ACHN (cell line): Measurements from ENCODE around the gene SLC12A8.

ENCODE experiments used
- DNase-seq: peaks from one replicate; pipeline ENCODE4 v3.0.0-alpha.2; 2015
- in situ Hi-C: cut with HindIII; loops from 2 replicates; pipeline ENCODE4 v1.10.0; 2017; ENCODE audit warnings: low sequenced_read_pairs, low pct_ligation_motif_present, low pct_unique_long_range_greater_than_20kb

The SLC12A8 gene

DNA sequence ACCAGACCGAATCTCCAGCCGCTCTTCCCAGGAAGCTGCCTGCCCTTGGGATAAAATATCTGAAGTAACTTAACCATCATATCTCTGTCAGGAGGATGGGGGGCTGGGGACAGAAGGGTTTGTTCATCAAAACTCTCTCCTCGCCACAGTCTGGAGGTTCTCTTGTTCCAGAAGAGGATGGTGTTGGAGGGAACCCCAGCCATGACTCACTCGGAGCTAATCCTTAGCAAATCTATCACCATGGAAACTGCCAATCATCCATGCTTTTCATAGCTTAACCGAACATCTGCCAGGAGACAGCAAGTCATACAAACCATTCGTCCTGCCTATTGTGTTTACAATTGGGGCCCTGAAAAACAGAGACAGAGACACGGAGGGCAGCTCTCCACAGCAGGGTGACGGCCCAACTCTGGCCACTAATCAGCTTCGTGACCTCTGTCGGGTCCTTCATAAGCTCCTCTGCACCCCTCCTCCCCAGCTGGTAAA is 83.0 kb downstream of the SLC12A8 start:
- DNase-seq = peak; percentile 71

DNA sequence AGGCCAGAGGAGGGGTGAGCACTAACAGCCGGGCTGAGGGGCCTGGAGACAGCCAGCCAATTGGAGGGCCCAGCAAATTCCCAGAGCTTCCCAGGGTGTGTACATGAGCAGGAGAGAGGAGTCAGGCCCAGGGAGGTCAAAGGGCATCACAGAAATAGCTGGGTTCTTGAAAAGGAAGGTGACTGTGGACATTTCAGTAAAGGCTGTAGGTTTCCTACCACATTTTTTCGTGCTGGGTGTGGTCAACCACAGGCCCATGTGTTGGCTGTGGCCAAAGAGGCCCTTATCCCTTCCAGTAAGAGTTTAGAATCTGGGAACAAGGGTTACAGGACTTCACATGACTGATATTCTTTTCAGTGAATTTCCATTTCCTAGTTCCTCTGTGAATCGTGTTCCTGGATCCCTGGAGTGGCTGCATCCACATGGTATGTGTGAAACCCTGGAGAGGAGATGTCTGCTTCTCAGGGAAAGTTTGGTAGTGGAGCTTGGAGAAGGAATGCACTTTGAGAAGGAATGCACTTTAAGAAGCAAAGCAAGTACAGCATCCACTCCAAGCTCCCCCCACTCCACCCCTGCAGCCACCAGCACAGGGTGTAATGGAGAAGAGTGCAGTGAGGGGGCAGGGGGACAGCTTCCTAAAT is 83.6 kb downstream of the SLC12A8 start:
- in situ Hi-C loops = no loop called here
- no peak for DNase-seq

More for the DNA sequence above, 83.0 kb downstream of the SLC12A8 start:
- in situ Hi-C loops = no loop called here

DNA sequence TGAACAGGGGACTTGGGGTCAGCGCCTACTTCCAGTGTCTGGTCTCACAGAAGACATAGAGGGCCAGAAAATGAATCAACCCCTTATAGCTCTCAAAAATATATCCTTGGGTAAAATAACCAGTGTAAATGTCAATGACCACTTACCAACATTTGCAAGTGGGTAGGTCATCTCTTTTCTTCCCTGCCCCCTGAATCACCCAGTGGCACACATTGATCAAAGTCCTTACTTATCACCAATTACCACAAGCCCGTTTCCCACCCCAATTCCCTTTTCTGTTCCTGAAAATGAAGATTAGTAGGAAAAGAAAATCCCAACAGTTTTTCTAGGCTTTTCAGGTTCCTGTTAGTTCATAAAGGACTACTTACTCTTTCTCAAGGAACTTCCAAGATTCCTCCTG is 86.2 kb downstream of the SLC12A8 start:
- DNase-seq = no peak
- in situ Hi-C loops = no loop called here

DNA sequence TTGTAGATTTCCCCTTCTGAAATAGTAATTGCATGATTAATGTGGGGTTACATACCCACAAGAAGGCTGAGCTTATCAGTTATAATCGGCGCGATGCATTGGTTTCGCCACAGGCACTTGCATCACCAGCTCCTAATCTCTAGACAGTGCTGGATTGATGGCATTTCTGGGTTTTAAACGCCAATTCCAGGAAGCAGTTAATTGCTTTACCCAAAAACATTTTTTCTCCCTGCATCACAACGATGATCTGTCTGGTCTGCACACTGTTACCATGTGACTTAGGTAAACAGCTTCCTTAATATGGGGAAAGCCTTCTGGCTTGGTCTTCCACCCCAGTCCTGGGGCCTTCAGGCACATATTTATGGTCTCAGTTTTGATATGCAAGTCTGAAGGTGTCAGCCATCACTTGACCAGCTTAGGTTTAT is 86.7 kb downstream of the SLC12A8 start:
- in situ Hi-C loops = no loop called here
- DNase-seq = no peak

DNA sequence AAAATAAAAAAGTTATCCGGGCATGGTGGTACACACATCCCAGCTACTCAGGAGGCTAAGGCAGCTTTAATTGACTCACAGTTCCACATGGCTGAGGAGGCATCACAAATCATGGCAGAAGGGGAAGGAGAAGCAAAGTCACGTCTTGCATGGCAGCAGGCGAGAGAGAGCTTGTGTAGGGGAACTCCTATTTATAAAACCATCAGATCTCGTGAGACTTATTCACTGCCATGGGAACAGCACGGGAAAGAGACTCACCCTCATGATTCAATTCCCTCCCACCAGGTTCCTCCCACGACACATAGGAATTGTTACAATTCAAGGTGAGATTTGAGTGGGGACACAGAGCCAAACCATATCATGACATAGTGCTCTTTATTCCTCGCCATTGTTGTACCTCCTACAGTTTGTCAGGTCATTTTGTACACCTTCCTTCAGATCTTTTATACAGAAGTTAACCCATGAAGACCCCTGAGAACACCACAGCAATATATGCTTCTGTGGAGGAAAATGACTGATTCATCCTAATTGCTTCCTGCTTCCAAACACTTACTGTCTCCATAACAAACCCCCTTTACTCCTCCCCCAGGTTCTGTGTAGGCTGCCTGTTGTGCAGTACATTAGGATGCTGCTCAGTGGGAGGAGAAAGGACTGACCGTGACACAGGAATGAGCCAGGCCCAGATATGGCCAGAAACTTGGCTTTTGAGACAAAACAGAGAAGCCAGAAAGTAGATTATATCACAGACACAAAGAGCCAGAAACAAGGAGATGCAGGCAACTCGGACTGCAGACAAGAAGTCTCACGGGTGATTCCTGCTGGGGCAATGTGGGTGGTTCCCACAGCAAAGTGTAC is 88.9 kb downstream of the SLC12A8 start:
- in situ Hi-C loops = no loop called here
- DNase-seq = no peak

DNA sequence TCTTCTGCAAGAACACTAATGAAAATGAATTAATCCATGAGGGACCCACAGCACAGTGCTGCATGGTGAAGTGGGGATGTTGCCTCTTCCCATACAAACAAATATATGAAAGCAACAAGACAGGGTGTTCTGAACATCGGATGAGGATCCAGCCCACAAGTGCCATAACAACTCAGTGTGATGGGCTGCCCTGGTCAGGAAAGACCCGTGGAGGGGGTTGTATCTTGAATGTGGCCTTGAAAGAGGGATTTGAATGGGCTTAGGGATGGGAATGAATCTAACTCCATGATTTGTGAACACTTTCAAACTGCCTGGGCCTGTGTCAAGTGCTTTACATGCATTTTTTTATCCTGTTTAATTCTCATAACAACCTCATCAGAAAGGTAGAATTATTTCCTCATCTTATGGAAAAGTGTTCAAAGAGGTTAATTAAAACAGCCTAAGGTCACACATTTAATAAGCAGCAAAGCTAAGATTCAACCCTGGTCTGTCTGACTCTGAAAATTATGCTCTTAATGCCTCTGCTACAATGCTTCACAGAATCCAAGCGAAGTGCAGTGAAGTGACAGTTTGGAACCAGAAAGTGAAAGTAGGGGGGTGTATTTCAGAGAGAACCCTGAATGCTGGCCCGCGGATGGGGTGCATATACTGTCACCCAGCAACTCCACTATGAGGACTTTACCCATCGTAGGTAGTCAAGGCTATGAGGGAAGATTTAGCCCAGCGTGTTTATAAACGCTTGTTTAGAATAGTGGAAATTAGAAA is 91.1 kb downstream of the SLC12A8 start:
- in situ Hi-C loops = no loop called here

DNA sequence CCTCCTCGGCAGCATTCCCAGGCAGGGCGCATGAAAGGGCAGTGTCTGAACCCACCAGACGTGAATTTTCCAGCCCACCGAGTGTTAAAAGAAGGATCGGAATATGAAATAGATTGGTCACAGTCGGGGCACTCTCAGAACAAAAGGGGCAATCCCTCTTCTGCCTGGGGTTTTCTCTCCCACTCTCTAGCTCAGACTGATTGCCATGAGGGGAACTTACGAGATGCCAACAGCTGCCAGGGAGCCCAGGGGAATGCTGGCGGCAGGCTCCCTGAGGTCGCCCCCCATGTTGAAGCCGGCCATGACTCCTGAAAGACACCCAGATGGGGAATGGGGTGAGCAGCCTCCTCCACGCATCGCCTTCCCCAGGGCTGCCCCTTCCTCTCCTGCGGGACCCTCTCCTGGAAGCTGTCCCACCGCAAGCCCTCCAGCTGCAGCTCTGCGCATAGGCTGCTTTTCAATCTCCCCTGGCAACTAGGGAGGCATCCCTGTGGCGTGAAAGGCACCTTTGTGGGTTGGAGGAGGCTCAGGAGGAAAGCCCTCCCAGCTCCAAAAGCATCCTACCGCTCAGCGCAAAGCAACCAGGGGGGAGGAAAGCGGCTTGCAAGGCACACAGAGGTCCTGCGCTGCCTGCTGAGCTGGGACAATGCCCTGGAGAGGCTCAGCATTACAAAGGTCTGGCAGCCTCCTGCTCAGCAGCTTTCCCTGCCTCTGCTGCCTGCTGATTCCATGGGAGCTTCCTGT is 92.0 kb downstream of the SLC12A8 start:
- in situ Hi-C loops = no loop called here
- DNase-seq = no peak

More for the DNA sequence above, 91.1 kb downstream of the SLC12A8 start:
- no peak for DNase-seq

DNA sequence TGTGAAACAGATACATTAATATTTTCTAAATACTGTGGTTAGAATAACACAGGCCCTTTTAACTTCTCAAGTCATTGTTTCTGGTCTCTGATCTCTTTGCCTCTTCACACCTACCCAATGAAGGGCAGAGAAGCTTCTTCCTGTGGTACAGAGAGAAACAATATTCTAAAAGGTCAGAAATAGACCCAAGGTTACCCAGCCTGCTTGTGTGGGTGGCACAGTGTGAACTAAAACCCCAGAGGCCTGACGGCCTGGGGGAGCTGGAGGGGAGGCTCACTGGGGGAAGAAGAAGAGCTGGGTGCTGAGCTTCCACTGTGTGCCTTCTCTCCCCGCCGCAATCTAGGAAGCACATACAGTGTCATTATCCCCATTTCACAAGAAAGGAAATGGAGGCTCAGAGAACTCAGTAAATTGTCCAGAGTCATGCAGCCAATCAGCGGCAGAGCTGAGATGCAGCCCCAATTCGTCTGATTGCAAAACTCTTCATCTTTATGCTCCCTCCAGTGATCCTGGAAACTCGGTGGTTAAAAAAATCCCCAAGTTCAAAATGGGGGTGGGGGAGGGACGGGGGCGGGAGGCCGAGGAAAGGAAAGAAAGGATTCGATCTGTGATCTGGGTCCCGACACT is 92.7 kb downstream of the SLC12A8 start:
- in situ Hi-C loops = no loop called here
- DNase-seq = no peak

DNA sequence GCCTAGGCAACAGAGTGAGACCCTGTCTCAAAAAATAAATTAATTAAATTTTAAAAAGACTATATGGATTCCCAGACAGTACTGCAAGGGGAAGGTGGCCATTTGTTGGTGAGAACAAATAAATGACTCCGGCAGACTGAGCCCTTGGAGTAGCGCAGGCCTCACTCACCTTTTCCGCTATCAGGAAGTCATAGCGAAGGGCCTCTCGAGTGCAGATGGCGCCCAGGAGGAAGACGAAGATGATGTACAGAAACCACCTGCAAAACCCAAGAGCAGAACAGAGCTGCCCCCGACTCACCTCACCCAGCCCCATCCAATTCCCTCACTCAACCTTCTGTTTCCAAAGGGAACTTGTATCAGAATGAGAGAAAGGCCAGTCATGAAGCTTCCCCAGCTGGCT is 93.9 kb downstream of the SLC12A8 start:
- in situ Hi-C loops = no loop called here
- no peak for DNase-seq

DNA sequence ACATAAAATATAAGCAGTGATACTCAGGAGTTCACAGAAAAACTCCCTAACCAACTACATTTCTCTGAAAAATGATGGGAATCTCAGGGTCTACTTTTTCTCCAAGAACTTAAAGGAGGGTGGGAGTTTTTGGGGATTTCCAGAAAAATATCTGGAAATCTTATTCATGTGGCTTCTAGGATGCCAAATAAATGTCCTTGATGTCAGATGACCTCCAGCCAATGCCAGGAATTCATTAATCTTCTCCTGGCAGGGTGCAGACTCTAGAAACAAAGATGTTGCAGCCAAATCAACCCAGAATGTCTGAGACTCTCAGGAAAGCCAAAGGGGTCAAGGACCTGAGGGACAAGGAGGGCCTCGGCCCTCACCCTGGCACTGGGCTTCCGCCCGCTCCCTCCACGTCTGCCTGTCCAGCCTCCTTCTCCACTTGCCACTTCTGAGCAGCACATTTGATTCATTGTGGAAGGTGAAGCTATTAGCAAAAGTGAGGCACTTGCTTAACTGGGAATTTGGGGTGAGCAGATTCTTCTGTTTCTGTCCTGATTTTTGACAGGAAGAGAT is 94.8 kb downstream of the SLC12A8 start:
- DNase-seq = no peak
- in situ Hi-C loops = no loop called here

DNA sequence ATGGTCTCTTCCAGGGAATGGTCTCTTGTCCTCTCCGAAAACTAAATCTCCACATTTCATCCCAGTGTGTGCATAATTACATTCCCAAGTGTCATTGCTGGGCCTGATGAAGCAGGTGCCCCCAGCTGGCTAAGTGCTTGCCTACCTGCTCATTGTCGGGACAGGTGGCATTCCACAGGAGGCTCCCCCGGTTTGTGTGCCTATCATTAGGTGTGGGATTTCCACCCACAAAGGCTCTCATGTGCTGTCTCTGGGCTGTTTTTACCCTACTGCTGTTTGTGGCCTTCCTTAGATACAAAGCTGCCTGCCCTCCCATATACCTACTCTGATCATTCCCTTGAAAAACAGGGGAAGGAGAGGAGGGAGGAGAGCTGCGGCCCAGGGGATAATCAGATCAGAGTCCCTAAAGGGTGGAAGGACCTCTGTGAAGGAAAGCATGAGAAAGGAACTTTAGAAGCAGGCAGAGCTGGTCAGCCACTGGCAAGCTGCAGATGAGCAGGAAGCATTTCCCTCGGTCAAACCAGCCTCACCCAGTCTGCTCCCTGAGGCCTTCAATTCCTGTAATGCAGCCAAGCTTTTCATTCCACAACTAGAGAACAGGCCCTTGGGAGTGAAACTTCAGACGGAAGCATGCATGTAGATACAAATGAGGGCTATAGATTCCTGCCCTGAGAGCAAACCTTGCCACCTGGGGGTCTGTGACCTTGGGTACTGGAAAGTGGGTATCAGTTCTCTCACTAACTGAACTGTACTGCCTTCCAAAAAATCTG is 96.1 kb downstream of the SLC12A8 start:
- in situ Hi-C loops = no loop called here
- peak; percentile 55 for DNase-seq

DNA sequence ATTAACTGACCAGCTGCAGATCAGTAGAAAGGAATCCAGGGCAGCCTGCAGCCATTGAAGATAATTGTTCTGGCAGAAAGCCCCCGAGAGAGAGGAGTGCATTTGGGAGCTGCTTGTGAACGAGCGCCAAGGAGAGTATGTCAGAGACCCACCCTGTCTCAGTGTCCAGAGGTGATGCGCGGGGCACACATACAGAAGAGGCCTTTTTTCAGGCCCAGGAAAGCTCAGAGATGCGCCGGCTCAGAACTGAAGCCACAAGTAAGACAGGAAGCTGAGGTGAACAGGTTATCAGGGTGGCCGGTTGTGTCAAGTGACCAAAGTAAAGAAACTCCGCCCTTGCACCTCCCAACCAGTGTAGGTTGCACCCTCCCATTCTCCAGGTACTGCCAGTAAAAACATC is 96.9 kb downstream of the SLC12A8 start:
- in situ Hi-C loops = no loop called here
- no peak for DNase-seq

DNA sequence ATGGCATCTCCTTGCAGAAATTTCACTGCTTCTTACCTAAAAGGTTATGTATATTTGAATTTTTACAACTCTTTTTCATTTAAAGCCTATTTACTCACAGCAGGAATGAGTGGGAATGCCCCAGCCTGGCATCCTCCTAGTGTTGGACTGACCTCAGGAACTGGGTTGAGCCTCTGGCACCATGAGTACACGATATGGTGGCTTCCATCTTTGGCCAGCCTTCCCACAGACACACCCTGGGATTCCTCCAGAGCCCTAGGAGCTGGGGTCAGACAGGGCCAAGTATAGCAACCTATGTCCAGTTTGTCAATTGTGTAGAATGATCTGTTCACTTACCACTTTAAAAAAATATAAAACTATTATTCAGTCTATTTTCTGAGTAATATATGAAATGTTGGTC is 99.6 kb downstream of the SLC12A8 start:
- DNase-seq = no peak
- in situ Hi-C loops = no loop called here

DNA sequence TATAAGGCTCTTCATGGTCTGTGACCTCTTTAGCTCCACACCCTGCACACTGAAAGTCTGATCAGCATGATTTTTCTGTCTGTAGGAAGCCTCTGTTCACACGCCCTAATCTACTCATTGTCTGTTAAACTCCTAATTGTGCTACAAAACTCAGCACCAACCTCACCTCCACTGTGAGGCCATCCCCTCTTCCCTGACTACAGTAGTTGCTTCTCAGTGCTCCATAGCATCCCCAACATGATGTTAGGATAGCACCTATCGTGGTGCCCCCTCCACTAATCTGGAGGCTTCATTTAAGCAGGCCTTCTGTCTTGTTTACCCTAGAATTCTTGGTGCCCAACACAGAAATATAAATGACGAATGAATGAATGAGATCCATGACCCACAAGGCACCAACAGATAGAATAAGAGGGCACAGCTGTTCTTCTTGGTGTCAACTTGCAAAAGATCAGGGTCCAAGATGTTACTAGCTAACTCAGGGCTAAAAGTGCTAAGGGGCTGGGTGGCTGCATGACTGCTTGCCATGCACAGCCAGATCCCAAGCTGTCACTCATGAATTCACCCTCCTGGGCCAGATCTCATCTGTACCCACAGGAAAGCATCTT is 101.6 kb downstream of the SLC12A8 start:
- in situ Hi-C loops = no loop called here
- DNase-seq = no peak

DNA sequence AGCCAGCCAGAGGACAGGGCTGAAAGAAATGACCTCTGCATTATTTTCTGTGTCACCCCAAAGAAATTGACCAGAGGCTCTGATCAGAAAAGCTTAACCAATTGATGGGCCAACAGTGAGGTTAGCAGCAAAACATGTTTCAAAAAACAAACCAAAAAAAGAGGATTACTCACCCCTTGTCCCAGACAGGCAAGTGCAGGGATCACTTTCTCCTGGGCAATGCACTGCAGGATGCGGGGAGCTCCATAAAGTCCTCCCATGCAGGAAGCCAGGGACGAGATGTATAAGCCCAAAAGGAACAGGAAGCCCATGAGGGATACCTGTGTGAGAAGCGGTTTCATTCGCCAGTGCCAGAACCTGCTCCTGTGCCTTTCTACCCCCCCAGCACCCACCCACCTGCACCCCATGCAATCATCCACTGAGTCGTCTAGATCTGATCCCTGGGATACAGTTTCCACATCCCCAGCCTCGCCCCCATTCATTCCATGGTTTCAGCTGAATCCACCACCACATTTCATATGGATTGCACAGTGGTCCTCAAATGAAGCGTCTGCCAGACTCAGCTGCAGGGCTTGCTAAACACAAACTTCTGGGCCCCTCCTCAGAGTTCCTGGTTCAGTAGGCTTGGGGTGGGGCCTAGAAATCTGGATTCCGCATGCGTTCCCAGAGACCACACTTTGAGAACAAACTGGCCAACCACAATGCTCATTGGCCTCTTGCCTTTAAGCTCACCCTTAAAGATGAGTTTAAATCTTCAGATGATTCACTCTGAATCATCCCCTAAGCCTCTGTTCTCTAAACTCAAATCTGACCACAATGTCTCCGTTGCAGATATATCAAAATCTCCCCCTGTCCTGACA is 102.3 kb downstream of the SLC12A8 start:
- peak; percentile 82 for DNase-seq
- in situ Hi-C loops = no loop called here

DNA sequence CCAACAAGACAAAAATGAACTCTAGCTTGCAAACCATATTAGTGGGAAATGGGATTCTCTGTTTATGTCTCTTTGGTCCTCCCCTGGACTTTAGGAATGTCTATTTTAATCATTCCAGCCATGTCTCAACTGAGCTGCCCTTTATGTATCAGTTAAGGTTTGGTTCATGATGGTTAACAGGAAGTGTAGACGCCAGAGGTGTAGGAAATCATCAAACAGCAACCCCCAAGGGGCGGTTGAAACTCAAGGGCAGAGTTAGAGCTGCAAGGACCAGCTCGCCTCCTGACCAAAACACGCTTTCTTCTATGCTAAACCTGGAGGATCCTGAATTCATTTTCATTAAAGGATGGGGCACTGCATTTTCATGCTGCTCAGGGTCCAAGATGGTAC is 103.0 kb downstream of the SLC12A8 start:
- in situ Hi-C loops = no loop called here
- no peak for DNase-seq
